Activated T-cell treated with anti-CD3 and anti-CD28 coated beads, Interleukin-2, amount 50 U/mL, for 1 hour (primary cell): ENCODE results near the gene ACTN1.
"Not testable (repeated sequence)": the region's sequence is repeated elsewhere in the genome, so short reads cannot be mapped to it uniquely, and the experiment has no call there.

ENCODE experiments used
- DNase-seq: peaks from one replicate; pipeline ENCODE4 v3.0.0-alpha.2; 2020

The ACTN1 gene

GRCh38 chr14:68853749-68854148, 125.4 kb downstream of the ACTN1 start:
- no peak for DNase-seq

DNA sequence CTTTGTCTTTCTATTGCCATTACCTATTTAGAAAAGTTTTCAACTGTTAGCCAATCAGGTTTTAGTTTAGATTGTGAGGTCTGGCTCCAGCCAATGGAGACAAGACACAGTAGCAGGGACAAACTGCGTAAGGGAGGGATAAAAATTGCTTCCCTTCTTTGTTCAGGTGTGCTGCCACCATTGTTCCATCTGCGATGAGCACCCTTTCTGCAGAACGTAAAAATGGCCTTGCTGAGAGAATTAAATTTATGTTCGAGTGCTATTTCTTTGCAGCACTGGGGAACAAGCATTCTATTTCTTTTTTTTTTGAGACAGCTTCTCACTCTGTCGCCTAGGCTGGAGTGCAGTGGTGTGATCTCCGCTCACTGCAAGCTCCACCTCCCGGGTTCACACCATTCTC, 126.6 kb downstream of the ACTN1 start:
- not testable (repeated sequence) for DNase-seq

DNA sequence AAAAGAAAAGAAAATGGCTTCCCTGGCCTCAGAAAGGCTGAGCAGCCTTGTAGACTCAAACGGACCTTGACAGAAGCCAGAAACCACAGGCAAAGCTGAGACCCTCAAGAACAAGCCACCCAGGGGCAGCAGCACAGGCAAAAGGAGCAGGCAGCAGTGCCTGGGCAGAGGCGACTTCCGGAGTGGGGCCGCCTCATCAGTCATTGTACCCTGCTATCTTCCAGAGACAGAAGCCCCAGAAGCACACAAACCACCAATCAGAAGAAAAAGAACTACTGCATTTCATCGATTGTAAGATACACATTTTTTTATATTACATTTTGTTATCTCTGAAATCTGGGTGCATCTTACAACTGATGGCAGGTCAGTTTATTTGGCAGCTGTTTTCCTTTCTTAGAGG, 128.0 kb downstream of the ACTN1 start:
- DNase-seq: no peak

DNA sequence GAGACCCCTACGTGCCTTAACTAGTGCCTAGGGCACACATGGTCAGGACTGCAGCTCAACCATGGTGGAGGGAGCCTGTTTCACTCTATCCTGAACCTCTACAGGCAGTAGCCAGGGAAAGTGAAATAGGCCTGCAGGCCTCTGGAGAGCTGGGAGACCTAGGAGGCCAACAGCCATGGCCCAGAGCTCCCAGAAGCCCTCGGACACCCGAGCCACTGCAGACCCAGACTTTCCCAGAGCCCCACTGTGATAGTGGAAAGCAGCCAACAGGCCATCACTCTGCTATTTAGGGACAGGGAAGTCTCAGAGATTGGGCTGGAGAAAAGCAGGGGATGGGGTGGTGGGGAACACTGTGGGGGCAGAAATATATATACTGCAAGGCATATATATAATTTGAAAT, 129.7 kb downstream of the ACTN1 start:
- DNase-seq: no peak

DNA sequence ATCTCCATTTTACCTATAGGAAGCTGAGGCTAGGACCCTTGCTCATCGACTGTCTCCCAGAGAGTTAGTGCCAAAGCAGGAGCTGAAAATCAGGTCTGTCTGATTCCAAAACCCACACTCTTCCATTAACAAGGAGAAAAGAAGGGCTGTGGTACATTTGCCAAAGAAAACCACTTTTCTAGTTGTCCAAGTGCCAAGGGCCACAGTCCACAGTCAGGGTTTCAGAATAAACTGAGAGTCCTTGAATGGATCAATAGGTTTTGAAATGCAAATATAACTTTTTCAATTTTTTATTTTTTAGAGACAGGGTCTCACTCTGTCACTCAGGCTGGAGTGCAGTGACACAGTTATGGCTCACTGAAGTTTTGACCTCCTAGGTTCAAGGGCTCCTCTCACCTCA, 130.8 kb downstream of the ACTN1 start:
- DNase-seq: no peak

DNA sequence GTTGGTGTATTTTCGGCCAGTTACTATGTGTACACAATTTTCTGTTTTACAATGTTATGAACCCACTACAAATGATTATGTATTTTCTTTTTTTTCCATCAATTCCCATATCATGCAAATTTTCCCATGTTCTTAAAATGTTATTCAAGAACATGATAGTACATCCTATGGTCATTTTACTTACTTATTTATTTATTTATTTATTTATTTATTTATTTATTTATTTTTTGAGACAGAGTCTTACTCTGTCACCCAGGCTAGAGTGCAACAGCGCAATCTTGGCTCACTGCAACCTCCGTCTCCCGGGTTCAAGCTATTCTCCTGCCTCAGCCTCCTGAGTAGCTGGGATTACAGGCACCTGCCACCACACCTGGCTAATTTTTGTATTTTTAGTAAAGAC, 131.5 kb downstream of the ACTN1 start:
- not testable (repeated sequence) for DNase-seq

DNA sequence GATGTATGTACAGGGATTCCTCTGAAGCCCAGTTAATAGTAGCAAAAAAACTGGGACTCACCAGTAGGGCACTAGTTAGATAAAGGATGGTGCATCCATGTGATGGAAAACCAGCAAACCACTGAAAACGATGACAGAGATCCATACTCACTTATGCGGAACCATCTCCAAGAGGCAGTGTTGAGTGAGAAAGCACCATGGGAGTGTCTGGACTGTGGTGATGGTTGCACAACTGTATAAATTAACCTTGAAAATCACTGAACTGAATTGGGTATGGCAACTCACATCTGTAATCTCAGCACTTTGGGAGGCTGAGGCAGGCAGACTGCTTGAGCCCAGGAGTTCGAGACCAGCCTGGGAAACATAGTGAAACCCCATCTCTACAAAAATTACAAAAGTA, 132.6 kb downstream of the ACTN1 start:
- DNase-seq: no peak

GRCh38 chr14:68844210-68844545, 134.9 kb downstream of the ACTN1 start:
- no peak for DNase-seq

- peak; percentile 80 for DNase-seq
Measured at GRCh38 chr14:68843471-68844209, 135.5 kb downstream of the ACTN1 start.

DNA sequence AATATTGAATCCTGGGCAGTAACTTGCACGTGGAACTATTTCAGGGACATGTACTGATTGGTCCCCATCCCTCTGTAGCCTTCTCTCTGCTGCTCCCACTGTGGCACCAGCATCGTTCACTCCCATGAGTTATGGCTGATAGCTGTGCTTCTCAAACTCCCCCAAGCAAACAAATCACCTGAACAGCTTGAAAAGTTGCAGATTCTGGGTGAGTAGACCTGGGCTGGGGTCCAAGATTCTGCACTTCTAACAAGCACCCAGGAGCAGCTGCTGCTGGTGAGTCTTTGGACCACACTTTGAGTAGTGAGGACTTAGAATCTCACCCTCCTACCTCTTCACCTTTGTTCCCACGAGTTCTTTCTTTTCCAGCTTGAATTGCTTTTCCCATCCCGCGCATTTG, 136.8 kb downstream of the ACTN1 start:
- DNase-seq: no peak

GRCh38 chr14:68841016-68841809, 137.9 kb downstream of the ACTN1 start:
- no peak for DNase-seq

DNA sequence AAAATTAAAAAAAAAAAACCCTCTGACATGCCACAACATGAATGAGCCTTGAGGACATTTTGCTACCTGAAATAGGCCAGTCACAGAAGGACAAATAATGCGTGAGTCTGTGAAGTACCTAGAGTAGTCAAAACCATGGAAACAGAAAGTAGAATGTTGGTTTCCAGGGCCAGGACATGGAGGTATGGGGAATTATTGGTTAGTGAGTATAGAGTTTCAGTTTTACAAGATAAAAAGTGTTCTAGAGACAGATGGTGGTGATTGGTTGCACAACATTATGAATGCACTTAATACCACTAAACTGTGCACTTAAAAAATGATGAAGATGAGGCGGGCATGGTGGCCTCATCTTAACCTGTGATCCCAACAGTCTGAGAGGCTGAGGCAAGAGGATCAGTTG, 138.6 kb downstream of the ACTN1 start:
- no peak for DNase-seq

- no peak for DNase-seq
Measured at GRCh38 chr14:68836082-68836481, 143.0 kb downstream of the ACTN1 start.

DNA sequence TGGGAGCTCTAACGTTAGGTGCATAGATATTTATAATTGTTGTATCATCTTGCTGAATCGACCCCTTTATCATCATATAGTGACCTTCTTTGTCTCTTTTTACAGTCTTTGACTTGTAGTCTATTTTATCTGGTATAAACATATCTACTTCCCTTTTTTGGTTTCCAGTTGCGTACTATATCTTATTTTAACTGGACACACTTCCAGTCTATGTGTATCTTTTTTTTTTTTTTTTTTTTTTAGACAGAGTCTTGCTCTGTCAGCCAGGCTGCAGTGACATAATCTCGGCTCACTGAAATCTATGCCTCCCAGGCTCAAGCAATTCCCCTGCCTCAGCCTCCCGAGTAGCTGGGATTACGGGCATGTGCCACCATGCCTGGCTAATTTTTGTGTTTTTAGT, 144.3 kb downstream of the ACTN1 start:
- DNase-seq: no peak

- no peak for DNase-seq
Measured at GRCh38 chr14:68828698-68829097, 150.4 kb downstream of the ACTN1 start.

- no peak for DNase-seq
Measured at GRCh38 chr14:68825729-68826128, 153.4 kb downstream of the ACTN1 start.

DNA sequence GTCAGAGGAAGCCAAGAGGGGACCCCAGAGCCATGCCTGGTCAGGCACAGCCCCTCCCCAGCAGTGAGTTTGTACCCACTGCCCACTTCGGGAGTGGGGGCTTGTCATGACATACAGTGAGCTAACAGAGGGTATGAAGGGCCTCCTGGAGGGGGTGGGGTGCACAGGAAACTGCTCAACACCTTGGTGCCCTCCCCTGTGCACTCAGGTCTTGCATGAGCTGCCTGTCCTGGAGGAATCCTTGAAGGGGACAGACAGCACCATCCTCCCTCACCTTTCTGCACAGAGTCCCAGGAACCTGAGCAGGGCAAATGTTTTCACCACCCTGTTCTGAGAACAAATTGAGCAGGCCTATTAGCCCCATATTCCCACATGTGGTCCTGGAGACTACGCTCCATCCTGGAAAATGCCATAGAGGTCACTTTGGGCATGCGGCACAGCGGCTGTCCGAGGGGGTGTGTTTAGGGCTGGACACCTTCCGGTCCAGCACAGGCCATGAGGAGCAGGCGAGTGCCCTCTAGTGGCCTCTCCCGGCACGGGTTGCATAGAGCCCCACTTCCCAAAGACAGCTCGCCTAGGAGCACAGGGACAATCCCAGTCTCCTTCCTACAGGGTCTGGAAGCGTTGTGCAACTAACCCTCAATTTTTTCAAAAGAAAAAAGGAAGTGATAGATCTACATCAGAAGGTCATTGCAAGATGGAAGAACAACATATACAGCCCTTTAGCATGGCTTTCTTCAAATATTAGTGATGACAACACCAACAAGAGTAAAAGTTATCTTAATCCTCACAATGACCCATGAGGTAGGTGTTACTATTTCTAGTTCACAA, 154.4 kb downstream of the ACTN1 start:
- DNase-seq: no peak

GRCh38 chr14:68824207-68824516, 154.9 kb downstream of the ACTN1 start:
- DNase-seq: no peak
